Measurements from ENCODE around the gene NVL.
A peak's percentile ranks its signal among the peaks of the same experiment; 100 is the strongest.
"Not testable (repeated sequence)": the region's sequence is repeated elsewhere in the genome, so short reads cannot be mapped to it uniquely, and the experiment has no call there.

NVL gene

DNA sequence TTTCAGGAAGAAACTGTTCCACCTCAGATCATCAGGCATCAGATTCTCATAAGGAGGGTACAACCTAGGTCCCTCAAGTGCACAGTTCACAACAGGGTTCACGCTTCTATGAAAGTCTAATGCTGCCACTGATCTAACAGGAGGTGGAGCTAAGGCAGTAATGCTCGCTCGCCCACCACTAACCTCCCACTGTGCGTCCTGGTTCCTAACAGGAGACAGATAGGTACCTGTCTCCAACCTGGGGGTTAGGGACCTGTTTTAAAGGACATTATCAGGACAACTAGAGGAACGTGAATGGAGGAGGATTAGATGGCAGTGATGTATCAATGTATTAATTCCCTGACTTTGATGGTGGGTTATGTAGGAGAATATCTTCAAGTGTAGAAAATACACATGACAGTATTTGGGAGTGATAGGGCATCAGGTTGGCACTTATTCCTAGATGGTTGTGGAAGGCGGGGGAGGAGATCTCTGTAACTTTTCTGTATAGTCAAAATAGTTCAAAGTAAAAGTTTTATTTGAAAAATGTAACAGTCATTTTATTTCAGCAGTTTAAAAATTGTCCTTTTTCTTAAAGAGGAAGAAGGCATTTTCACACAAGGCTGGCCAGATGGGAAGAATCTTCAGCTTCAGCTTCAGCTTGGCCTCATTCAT is 103.0 kb downstream of the NVL start:
- DNase-seq = no peak

DNA sequence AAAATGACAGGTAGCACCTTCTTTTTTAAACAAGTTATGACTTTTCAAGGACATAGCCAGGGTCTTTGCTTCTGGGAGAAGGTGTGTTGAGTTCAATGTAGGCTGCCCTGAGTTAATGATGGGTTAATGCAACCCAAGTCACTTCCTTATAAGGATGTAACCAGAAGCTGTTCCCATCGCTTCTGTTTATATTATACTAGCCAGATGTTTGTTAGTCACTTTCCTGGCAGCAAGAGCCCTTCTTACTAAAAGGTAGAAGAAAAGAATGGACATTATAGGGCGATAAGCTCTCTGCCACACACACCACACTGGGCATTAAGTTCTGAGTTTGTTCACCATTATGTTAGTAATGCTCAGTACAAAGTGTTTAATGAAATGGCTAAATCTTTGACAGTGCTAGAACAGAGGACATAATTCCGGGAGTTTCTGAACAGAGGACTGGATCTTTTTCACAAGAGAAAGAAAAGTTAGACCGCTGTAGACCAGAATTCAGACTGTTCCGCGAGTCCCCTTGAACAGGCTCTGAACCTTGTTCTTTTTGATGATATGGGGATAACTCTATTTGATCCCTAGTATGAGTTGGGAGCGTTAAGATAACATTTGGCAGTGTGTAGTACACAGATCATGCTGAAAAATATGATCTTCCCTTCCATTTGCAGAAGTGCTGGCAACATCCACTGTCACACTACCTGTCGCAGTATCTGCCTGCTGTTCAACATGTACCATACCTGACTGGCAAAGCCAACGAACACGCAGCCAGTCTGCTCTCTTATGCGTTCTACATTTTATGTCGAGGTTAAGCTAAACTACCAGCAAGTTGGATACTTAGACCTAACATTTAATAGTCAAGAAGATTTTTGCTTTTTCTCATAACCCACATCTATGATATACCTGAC is 105.9 kb downstream of the NVL start:
- no peak for DNase-seq

DNA sequence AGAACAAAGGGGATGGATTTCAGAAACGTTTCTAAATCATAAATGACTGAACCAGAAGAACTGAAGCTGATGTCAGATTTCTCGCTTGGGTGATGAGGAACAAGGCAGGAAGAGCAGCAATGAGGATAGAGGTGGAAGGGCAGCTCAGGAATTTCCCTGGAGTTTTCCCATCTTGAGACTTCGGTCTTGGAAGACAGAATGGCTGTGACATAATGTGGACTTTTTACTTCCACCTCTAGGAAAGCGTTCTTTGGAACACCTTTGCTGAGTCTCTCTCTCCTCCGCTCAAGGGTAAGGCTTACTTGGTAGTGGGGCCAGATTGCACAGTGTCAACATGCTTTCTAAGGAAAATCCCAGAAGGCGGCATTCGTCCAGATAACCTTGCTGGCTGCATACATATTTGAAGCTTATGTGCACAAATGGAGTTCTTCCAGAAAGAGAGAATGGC is 110.3 kb downstream of the NVL start:
- no peak for DNase-seq

DNA sequence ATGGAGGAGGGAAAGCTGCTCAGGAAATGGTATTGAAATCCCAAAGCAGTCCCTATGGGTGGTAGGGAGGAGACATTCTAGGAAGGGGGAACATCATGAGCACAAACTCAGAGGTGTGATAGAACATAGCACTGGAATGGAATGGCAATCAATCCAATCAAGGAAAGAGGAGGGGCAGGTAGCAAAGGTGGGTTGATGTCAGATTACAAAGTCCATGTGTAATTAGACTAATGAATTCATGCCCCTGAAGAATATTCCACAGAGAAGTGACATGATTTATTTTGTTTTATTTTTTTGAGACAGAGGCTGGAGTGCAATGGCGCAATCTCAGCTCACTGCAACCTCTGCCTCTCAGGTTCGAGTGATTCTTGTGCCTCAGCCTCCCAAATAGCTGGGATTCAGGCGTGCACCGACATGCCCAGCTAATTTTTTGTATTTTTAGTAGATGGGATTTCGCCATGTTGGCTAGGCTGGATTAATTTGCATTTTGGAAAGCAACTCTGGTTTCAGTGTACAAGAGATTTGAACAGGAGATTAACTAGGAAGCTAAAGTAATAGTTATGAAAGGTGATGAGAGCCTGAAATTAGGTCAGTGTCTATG is 110.9 kb downstream of the NVL start:
- DNase-seq = no peak

DNA sequence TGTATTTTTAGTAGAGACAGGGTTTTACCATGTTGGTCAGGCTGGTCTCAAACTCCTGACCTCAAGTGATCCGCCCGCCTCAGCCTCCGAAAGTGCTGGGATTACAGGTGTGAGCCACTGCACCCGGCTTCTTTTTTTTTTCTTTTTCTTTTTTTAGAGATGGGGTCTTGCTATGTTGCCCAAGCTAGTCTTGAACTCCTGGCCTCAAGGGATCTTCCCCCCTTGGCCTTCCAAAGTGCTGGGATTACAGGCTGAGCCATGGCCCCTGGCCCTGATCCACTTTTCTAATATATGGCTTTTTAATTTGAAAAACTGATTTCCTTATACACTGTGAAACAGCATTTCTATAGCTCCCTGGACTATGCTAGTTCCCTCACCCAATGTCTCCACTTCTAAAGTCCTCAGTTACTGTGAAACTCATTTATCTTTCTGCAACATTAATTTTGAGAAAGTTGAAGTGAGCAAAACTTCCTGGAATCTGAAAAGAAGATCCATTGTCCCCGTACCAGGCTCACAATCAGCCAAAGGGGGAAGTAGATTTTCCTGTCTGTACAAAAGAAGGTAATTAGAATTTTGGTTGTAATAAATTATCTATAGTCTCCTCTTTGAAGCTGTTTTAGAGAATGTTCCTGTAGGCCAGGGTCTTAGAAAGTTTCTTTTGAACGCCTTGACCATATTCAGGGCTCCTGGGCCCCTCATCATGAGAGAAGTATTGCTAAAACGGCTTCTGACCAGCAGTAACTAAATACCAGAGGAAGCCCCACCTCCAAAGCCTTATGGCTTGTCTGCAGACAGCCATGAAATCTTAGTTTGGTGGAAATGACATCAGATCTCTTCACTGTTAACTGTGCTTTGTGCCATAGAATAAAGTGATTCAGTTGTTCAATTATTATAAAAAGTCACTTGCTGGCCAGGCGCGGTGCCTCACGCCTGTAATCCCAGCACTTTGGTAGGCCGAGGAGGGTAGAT is 112.0 kb downstream of the NVL start:
- no peak for DNase-seq

DNA sequence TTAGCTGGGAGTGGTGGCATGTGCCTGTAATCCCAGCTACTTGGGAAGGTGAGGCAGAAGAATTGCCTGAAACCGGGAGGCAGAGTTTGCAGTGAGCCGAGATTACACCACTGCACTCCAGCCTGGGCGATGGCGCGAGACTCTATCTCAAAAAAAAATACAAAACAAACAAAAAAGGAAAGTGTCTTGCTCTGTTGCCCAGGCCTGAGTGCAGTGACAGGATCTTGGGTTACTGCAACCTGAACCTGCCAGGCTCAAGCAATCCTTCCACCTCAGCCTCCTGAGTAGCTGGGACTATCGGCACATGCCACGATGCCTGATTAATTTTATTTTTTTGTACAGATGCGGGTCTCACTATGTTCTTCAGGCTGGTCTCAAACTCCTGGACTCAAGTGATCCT is 113.6 kb downstream of the NVL start:
- no peak for DNase-seq

DNA sequence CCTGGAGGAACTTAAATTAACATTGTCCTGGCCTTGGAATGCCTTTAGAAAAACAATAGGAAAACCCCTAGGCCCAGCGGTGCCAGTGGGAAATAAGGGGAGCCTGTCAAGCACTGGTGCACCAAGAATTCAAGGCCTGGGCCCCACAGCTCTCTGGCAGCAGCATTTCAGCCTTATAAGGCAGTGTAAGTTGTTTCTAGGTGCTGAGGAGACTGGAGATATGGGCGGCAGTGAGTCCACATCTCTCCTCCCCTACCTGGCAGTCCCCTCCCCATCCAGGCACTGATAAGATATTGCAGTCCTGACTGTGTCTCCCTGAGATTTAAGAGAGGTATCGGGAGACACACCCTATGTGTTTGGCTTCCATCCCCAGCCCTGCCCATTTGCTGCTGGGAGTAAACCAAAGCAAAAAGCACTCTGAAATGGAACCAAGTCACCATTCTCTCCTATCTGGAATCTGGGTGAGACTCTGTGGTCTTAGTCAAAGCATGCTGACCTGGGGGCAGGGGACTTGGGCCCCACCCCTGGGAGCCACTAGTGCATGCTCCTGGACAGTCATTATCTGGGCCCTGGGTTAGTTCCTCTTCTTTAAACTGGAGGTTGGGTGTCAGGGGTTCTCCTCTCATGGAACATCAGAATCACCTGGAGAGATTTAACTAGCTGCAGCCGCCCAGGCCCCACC is 116.4 kb downstream of the NVL start:
- DNase-seq = no peak

DNA sequence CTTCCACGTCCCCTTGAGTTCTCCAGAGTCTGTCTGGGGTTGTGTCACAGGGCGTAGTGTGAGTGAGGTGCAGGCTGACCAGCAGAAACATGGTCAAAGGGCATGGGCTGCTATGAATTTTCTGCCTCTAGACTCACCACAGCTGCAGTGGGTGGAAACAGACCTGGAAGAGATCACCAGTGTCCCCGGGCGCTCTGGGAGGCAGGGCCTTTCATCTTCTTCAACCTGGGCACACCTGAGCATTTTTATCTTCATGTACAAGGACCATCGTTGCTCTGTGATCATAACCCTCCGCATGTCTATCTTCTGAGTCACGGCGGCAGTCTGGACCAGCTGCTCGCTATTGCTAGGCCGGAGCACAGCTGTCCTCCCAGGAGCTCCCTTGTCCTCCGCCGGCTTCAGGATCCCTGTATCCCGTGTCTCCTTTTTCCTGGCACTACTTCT is 117.3 kb downstream of the NVL start:
- no peak for DNase-seq

DNA sequence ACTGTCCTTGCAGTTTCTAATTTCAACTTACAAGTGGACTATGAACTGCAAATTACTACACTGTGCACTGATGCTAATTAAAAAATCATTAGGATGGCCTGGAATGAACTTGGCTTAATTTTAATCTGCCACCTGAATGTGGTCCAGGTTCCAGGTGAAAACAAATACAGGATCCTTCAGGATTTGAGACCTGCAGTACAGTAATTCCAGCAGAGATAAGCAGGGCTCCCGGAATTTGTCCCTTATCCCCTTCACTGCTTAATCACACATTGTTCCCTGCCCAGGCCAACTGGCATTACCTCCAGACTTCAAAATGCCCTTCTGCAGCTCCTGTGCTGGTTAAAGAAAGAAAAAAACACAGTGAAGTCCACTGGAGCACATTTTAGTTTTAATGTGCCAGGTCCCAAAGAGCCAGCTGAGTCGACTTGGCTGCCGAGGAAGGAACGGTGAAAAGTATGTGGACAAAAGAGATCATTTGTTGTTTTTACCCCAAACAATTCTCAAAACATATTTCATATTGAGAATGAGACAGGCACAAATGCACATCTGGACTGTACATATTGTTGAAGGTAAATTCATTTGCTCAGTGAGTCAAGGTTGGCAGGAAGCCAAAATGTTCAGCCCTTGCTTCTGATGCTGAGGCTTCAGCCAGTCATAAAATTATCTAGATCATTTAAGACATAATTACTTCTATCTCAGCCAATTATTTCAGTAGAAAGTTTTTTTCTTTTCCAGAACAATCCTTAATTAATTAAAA is 118.6 kb downstream of the NVL start:
- peak; percentile 77 for DNase-seq

DNA sequence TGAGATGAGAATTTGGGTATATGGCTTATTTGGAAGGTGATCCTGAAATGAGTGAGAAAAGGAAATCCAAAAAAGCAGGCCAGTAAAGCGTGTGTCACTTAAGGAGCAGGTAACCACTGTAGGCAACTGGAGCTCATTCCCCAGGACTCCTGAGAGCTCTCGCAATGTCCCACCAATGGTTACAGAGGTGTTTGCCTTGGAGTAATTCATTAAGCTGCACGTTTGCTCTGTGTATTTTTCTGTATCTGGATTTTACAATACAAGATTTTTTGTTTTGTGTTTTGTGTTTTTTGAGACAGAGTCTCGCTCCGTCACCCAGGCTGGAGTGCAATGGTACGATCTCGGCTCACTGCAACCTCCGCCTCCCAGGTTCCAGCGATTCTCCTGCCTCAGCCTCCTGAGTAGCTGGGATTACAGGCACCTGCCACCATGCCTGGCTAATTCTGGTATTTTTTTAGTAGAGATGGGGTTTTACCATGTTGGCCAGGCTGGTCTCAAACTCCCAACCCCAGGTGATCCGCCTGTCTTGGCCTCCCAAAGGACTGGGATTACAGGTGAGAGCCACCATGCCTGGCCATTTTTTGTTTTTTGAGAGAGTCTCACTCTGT is 123.9 kb downstream of the NVL start:
- DNase-seq = not testable (repeated sequence)

DNA sequence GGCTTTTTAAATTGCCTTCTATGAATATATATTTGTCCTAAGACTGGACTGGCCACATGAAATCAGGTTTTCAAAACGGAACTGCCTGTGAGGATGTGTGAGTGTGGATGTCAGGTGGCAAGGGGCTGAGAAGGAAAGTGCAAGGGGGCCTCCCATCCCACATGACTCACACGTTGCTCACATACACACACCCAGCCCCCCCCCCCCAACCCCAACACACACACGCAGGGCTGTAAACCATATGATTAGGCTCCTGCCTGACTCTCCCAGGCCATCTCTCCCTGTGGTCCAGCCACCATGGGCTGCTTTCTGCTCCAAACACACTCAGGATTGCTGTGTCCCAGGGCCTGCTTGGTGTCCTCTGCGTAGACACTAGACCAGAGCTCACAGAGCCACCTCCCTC is 124.5 kb downstream of the NVL start:
- no peak for DNase-seq

DNA sequence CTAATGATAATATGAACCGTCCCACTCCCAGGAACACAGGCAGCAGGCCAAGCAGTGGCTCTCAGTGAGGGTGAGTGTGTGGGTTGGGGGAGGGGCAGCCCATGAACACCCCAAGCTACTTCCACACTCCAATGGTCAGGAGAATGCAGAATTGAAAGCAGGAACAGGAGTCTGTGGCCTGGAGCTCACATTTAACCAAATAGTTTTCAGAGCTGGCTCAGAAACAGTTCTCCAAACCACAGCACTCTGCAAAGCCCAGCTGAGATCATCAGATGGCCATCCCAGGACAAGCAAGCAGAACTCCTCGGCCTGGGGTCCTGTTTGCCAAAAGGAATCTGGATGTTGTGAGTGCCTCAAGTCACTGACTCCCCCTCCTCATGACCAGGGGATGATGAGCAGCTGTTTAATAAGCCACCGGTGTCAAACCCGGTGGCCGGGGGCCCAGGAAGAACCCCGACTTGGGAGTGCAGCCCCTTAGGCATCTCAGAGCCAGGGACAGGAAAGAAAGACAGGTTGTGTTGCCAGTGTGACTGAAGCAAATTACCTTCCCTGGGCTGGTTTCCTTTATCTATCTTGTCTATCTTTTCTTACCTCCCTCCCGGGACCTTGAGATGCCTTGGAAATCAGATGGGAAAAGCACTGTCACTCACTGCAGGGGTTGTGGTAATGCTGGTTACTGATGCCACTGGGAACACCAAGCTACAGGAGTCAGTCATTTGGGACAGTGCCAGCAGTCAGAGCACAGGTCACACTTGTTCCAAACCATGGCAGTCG is 126.5 kb downstream of the NVL start:
- no peak for DNase-seq

DNA sequence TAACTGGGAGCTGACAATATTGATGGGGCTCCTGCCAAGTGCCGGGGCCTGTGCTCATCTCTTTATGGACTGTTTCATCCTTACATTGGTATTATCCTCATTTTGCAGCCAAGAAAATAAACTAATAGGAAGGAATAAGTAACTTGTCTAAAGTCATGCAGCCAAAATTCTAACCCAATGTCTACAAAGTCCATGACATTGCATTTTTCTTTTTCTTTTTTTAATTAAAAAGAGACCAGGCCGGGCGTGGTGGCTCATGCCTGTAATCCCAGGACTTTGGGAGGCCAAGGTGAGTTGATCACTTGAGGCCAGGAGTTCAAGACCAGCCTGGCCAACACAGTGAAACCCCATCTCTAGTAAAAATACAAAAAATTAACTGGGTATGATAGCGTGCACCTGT is 128.1 kb downstream of the NVL start:
- DNase-seq = no peak

DNA sequence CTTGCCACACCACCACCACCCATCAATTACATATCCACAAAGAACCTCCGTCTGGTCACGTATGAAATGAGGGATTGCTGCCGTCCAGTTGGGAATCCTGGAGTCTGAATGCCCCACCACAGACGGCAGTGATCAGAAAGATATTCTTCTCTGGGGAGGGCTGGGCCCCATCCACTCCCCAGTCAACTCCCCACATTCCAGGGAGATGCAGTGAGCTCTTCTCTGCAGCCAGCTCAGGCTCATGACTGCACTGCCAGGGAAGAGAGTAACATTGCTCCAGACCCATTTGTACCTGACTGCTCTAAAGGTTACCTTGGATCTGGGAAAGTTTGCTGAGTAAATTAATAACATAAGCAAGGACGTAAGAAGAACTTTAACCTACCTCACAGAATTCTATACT is 128.6 kb downstream of the NVL start:
- no peak for DNase-seq

DNA sequence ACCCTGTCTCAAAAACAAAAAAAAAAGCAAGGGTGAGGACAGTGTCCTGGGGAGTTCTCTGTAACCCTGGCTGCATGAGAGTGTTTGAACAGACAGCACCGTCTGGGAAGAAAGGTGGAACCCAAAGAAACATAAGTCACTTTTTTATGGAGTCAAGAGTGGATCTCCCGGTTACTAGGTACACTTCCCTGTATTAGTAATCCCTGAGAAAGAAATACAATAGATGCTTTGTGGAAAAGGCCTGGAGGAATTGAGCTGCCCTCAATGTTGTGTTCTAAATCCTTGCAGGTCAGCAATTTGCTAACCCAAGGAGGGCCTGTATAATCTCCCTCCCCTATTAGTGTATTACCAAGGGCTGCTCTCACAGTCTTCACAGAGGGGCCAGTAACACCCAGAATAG is 130.3 kb downstream of the NVL start:
- no peak for DNase-seq

DNA sequence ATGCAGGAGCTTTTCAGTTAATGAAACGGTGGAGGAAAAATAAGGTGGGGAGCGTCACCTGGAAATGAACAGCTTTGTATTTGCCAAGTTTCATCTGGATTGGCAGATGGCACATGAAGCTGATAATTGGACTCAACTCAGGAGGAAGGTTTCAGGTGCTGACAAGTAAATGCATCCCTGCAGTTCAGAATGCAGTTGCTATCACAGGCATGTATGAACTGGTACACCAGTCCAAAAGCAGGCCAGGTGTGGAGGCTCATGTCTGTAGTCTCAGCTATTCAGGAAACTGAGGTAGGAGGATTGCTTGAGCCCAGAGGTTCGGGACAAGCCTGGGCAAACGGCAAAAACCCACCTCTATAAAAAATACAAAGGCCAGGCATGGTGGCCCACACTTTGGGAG is 131.4 kb downstream of the NVL start:
- DNase-seq = peak; percentile 66

DNA sequence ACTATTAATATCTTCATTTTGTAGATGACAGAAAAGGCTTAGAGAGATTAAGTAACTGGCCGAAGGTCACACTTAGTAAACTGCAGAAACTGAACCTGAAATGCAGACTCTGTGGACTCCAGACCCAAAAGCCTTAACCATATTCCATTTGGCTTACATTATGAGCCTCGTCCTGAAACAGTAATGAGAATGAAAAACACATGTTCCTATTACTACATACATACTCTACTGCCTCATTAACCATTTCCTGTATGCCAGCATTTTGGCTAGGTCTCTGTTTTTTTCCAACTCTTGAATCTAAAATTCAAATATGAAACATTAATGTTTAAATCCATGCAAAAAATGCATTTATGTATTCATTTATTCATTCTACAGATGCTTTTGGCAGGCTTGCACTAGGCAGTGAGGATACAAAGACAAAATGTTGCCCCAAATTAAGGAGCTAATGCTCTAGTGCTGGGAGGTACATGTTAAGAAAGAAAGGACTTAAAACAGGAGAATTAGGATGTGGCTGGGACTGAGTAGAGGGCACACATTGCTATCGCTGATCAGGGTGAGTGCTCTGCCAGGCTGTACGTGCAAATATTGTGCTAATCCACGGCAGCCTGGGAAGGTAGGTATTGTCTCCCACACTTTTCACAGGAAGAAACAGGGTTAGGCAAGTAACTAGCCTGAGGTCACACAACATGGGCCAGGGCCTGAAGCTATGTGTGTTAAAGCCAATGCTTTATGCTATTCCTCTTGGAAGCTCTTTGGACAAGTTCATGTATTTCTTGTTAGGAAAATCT is 133.0 kb downstream of the NVL start:
- DNase-seq = no peak

DNA sequence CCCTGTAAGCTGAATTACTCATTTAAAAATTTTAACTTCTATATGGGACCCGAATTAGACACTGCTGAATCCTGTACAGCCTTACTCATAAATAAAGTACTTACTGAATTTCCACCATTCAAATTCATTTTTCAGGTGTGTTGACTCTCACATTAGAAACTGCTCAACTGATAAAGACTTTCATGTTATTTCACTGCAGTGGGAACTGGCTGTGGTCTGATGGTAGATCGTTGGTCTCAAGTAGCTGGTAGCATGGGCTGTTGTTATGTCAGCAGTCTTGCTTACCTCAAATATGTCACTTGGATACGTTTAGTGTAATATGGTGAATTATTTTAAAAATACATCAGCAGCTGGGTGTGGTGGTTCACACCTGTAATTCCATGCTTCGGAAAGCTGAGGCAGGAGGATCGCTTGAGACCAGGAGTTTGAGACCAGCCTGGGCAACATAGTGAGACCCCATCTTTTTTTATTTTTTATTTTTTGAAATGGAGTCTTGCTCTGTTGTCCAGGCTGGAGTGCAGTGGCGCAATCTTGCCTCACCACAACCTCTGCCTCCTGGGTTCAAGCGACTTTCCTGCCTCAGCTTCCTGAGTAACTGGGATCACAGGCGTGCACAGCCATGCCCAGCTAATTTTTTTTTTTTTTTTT is 136.5 kb downstream of the NVL start:
- DNase-seq = no peak

Data from NCI-H1105 (cell line).